Right lobe of liver (tissue), 6 donors: ENCODE data around the gene ZNF718. TPM values are rescaled to one million over a fixed set of nuclear protein-coding genes. Genes with fewer than 3 reads are reported as not detected.
"Not testable (repeated sequence)": the region's sequence is repeated elsewhere in the genome, so short reads cannot be mapped to it uniquely, and the experiment has no call there.

Source experiments
- ATAC-seq, 4 donors: fragments of 200-7000 bp; cut with Tn5 transposase; one replicate each; pipeline ENCODE4 v1.9.1; 2020; ENCODE audit warnings: mild to moderate bottlenecking in 4 of 4, moderate library complexity in 4 of 4
- DNase-seq, 3 donors: peaks; one replicate each; pipeline ENCODE4 v3.0.0-alpha.2; 2020
- H3K27ac ChIP-seq, 3 donors: fragments of 200-600 bp; one replicate each; pipeline ENCODE4 v1.8.0; 2022
- H3K27me3 ChIP-seq, 2 donors: fragments of 200-600 bp; one replicate each; pipeline ENCODE4 v1.8.0; 2022
- H3K36me3 ChIP-seq, 4 donors: fragments of 200-600 bp; sonication (generic) in 1 of 4; one replicate each; pipeline versions ENCODE4 v1.5.1 to v1.8.0; 2017 to 2022; ENCODE audit warnings: control low read depth in 1 of 4
- H3K4me1 ChIP-seq, 4 donors: fragments of 200-600 bp; sonication (generic) in 1 of 4; one replicate each; pipeline versions ENCODE4 v1.5.1 to v1.8.0; 2017 to 2022; ENCODE audit warnings: control low read depth in 1 of 4
- H3K4me3 ChIP-seq, 3 donors: fragments of 200-600 bp; one replicate each; pipeline ENCODE4 v1.8.0; 2022
- H3K9me3 ChIP-seq, 4 donors: fragments of 200-600 bp; sonication (generic) in 1 of 4; one replicate each; pipeline versions ENCODE4 v1.5.1 to v1.8.0; 2017 to 2022; ENCODE audit warnings: control low read depth in 1 of 4
- POLR2A ChIP-seq: fragments of 450-650 bp; IDR thresholded peaks from one replicate; pipeline ENCODE4 v1.6.1; 2017; ENCODE audit warnings: antibody characterized with exemption, mild to moderate bottlenecking
- WGBS: methylation state at CpG from one replicate; pipeline ENCODE4 v1.1.6; 2018; ENCODE audit warnings: low coverage, low lambda C conversion rate; ENCODE audit not compliant: insufficient coverage; ENCODE audit errors: missing lambda C conversion rate; 5-methylcytosine and 5-hydroxymethylcytosine counted together
- intact Hi-C, 2 donors: fragments of 100-400 bp; cut with DNase I; formaldehyde crosslinking; loops; one replicate each; pipeline versions ENCODE4 v1.11.2 to v1.14.1; 2022
- total RNA-seq, 6 experiments: library from RNA; depleted of rRNA in 2 of 6; stranded (reverse); fragments of >200 nt in 2 of 6; fragmentation: NEBNext Ultra II Directional in 3 of 6; extraction: Animal tissue kit (Norgen Biotek cat#: 25700) in 3 of 6; gene quantifications; one replicate each; pipeline versions ENCODE4 v1.1.0 to v1.2.4, GENCODE V29; 2016 to 2023
- TF ChIP-seq, protein P1 (sequence below), 4 donors: fragments of 200-600 bp in 3 of 4; fragments of 450-650 bp in 1 of 4; IDR thresholded peaks; one replicate each; pipeline versions ENCODE4 v1.5.1 to v1.8.0; 2016 to 2022; ENCODE audit warnings: antibody characterized with exemption in 4 of 4, mild to moderate bottlenecking in 2 of 4
- donor health status: DM: no; HTN: yes; CAD: no.
- donor health status: DM: no; HTN: no; CAD: no.
- donor health status: DM: no; HTN: no; CAD: no.
- donor health status: DM: no; HTN: yes; CAD: no.
- donor health status: DM: no; HTN: yes; CAD: no.

The ZNF718 gene
- total RNA-seq, 6 experiments from 2014 or later, result 1.7 to 5.6 (median 3.0) TPM

DNA sequence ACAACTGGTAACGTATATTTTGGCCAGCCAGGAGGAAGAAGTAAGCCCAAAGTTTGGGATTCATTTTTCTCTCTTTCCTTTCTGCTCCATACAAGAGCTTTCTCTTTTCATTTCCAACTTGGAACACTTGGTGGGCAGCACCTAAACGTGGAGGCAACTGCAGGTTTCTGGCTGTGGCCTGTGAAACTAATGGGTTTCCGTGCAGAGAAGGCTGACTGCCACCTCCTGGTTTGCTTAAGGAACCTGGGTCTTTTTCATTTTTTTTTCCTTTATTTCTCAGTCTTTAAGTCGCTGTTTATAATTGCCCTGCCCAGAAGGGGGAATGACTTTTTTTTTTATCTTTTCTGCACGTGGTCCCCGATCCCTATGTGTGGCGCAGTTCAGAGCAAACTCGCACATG is 15.4 kb downstream of the ZNF718 start:
- intact Hi-C loops, result no loop called here
- peaks cover 0 to 27% (median 12%) of the 10 kb centered on the region in 4 donors for H3K36me3 ChIP-seq
- ATAC-seq, result no peak
- TF ChIP-seq, protein P1, sequence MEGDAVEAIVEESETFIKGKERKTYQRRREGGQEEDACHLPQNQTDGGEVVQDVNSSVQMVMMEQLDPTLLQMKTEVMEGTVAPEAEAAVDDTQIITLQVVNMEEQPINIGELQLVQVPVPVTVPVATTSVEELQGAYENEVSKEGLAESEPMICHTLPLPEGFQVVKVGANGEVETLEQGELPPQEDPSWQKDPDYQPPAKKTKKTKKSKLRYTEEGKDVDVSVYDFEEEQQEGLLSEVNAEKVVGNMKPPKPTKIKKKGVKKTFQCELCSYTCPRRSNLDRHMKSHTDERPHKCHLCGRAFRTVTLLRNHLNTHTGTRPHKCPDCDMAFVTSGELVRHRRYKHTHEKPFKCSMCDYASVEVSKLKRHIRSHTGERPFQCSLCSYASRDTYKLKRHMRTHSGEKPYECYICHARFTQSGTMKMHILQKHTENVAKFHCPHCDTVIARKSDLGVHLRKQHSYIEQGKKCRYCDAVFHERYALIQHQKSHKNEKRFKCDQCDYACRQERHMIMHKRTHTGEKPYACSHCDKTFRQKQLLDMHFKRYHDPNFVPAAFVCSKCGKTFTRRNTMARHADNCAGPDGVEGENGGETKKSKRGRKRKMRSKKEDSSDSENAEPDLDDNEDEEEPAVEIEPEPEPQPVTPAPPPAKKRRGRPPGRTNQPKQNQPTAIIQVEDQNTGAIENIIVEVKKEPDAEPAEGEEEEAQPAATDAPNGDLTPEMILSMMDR (IDR thresholded peaks at IDR 0.05), result no peak
- TF ChIP-seq POLR2A, result no peak
- 95% methylated on average over 7 of the region's 8 CpGs for WGBS
- H3K27ac ChIP-seq, result no peak overlapping the region
- DNase-seq, result no peak
- no peak overlapping the region for H3K4me3 ChIP-seq
- no peaks in the 10 kb centered on the region for H3K4me1 ChIP-seq
- peaks cover 0 to 46% (median 13%) of the 10 kb centered on the region in 4 donors for H3K9me3 ChIP-seq
- H3K27me3 ChIP-seq, result no peaks in the 10 kb centered on the region

DNA sequence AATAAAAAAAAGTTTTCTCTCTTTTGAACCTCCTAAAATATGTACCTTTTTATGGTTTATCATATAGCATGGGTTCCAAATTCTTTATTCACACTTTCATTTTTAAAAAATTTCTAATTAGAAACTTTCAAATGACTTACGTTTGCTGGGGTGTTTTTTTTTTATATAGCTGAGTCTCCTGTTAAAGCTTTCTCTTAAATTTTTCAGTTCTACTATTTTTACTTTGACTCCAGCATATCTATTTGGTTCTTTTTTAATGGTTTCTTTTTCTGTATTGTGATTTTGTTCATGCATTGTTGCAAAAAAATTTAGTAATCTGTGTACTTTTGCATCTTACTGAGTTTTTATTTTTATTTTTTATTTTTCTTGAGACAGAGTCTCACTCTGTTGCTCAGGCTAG is 22.3 kb downstream of the ZNF718 start:
- Histone ChIP-seq H3K36me3 (peaks cover 0 to 6% (median 0%) of the 10 kb centered on the region in 4 donors), H3K27ac (no peak overlapping the region), H3K4me1 (no peaks in the 10 kb centered on the region), H3K4me3 (no peak overlapping the region), H3K27me3 (no peaks in the 10 kb centered on the region), H3K9me3 (peaks cover 0 to 68% (median 30%) of the 10 kb centered on the region in 4 donors)
- intact Hi-C loops, result no loop called here
- 82% methylated on average over 1 of the region's 1 CpG for WGBS
- ATAC-seq (no peak), DNase-seq (no peak)
- no peak for TF ChIP-seq POLR2A
- TF ChIP-seq, protein P1 (IDR thresholded peaks at IDR 0.05), result no peak

DNA sequence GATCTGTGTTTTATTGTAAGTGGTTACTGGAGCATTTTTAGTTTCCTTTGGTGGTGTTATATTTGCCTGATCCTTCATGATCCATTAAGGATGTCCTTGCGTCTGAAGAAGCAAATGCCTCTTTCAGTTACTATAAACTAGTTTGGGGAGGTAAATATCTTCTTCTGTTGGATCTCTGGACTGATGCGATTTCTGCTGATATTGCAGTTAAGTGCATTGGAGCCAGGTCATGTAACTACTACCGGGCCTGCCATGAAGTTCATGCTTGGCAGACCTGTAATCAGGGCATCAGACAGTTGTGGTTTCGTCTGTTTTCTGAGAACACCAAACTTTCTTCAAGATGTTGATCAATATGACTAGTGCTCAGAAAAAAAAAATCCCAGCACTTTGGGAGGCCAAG is 22.9 kb downstream of the ZNF718 start:
- Histone ChIP-seq H3K27ac (no peak overlapping the region), H3K9me3 (peaks cover 0 to 63% (median 26%) of the 10 kb centered on the region in 4 donors), H3K4me3 (no peak overlapping the region), H3K4me1 (no peaks in the 10 kb centered on the region), H3K36me3 (peaks cover 0 to 2% (median 0%) of the 10 kb centered on the region in 4 donors), H3K27me3 (no peaks in the 10 kb centered on the region)
- intact Hi-C loops, result no loop called here
- TF ChIP-seq, protein P1 (IDR thresholded peaks at IDR 0.05), result no peak
- TF ChIP-seq POLR2A, result no peak
- DNase-seq (no peak), ATAC-seq (no peak)
- WGBS, result 98% methylated on average over 4 of the region's 4 CpGs

DNA sequence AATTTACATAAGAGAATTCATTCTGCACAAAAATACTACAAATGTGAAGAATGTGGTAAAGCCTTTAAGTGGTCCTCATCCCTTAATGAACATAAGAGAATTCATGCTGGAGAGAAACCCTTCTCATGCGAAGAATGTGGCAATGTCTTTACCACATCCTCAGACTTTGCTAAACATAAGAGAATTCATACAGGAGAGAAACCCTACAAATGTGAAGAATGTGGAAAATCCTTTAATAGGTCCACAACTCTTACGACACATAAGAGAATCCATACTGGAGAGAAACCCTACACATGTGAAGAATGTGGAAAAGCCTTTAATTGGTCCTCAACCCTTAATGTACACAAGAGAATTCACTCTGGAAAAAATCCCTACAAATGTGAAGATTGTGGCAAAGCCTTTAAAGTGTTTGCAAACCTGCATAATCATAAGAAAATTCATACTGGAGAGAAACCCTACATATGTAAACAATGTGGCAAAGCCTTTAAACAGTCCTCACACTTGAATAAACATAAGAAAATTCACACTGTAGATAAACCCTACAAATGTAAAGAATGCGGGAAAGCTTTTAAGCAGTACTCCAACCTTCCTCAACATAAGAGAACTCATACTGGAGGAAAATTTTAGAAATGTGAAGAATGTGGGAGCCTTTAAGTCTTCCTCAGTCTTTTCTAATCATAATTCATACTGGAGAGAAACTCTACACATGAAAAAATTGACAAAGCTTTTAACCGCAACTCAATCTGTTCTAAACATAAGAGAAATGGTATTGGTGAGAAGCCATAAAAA is 37.4 kb downstream of the ZNF718 start:
- no peak overlapping the region for H3K4me3 ChIP-seq
- intact Hi-C loops, result no loop called here
- DNase-seq (no peak), ATAC-seq (no peak)
- no peaks in the 10 kb centered on the region for H3K4me1 ChIP-seq
- WGBS, result 100% methylated on average over 4 of the region's 4 CpGs
- no peak for TF ChIP-seq POLR2A
- TF ChIP-seq, protein P1 (IDR thresholded peaks at IDR 0.05), result no peak
- no peaks in the 10 kb centered on the region for H3K27me3 ChIP-seq
- no peak overlapping the region for H3K27ac ChIP-seq
- peaks cover 0 to 10% (median 0%) of the 10 kb centered on the region in 4 donors for H3K36me3 ChIP-seq
- H3K9me3 ChIP-seq, result peaks cover 0 to 80% (median 39%) of the 10 kb centered on the region in 4 donors

DNA sequence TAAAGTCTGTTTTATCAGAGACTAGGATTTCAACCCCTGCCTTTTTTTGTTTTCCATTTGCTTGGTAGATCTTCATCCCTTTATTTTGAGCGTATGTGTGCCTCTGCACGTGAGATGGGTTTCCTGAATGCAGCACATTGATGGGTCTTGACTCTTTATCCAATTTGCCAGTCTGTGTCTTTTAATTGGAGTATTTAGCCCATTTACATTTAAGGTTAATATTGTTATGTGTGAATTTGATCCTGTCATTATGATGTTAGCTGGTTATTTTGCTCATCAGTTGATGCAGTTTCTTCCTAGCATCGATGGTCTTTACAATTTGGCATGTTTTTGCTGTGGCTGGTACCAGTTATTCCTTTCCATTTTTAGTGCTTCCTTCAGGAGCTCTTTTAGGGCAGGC is 45.3 kb downstream of the ZNF718 start:
- H3K4me1 ChIP-seq, H3K36me3 ChIP-seq, H3K27me3 ChIP-seq, ATAC-seq, H3K4me3 ChIP-seq, intact Hi-C loops, DNase-seq, H3K27ac ChIP-seq: not testable (repeated sequence)
- WGBS, result 84% methylated on average over 3 of the region's 3 CpGs
- peaks cover 0 to 57% (median 12%) of the 10 kb centered on the region in 4 donors for H3K9me3 ChIP-seq

DNA sequence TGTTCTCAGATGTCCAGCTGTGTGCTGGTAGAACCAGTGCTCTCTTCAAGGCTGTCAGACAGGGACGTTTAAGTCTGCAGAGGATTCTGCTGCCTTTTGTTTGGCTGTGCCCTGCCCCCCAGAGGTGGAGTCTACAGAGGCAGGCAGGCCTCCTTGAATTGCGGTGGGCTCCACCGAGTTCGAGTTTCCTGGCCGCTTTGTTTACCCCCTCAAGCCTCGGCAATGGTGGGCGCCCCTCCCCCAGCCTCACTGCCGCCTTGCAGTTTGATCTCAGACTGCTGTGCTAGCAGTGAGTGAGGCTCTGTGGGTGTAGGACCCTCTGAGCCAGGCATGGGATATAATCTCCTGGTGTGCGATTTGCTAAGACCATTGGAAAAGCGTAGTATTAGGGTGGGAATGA is 47.0 kb downstream of the ZNF718 start:
- H3K4me3 ChIP-seq, ATAC-seq, H3K36me3 ChIP-seq, H3K27me3 ChIP-seq, intact Hi-C loops, H3K27ac ChIP-seq, H3K4me1 ChIP-seq, DNase-seq: not testable (repeated sequence)
- H3K9me3 ChIP-seq, result peaks cover 0 to 57% (median 9%) of the 10 kb centered on the region in 4 donors
- WGBS, result 100% methylated on average over 5 of the region's 10 CpGs
